Fibroblast of mammary gland (primary cell): ENCODE measurements around the gene TSC2.

Experiments used
- DNase-seq: peaks from one replicate; pipeline ENCODE4 v3.0.0-alpha.2; 2010; ENCODE audit warnings: low read depth
- H3K4me3 ChIP-seq: 2 replicates; pipeline ENCODE4 v1.5.1; 2011; ENCODE audit warnings: low read depth, mild to moderate bottlenecking, low read length, moderate library complexity; ENCODE audit not compliant: control insufficient read depth
- CTCF ChIP-seq: conservative IDR thresholded peaks from 2 replicates; pipeline ENCODE4 v1.5.1; 2011; ENCODE audit warnings: low read depth, low read length, inconsistent platforms; ENCODE audit not compliant: control insufficient read depth, insufficient read depth

The TSC2 gene

GRCh38 chr16:2054543-2055245 is 6.9 kb downstream of the TSC2 start:
- TF ChIP-seq CTCF: no peak
- no peak for DNase-seq
- H3K4me3 ChIP-seq: no peak overlapping the region

- peak; percentile 35 for DNase-seq
- no peak overlapping the region for H3K4me3 ChIP-seq
- peak; percentile 6 for TF ChIP-seq CTCF
These were observed 8.3 kb downstream of the TSC2 start for GRCh38 chr16:2056077-2056476.

- peak; percentile 14 for TF ChIP-seq CTCF
- H3K4me3 ChIP-seq: no peak overlapping the region
- DNase-seq: no peak
These were observed 9.1 kb downstream of the TSC2 start for GRCh38 chr16:2056681-2057407.

- no peak overlapping the region for H3K4me3 ChIP-seq
- no peak for TF ChIP-seq CTCF
These were observed 9.7 kb downstream of the TSC2 start for GRCh38 chr16:2057438-2057837.

GRCh38 chr16:2058420-2058819 is 10.6 kb downstream of the TSC2 start:
- DNase-seq: no peak
- H3K4me3 ChIP-seq: no peak overlapping the region
- TF ChIP-seq CTCF: no peak

More at GRCh38 chr16:2057438-2057837, 9.7 kb downstream of the TSC2 start:
- DNase-seq: no peak

- DNase-seq: no peak
- H3K4me3 ChIP-seq: no peak overlapping the region
- no peak for TF ChIP-seq CTCF
These were observed 11.1 kb downstream of the TSC2 start for GRCh38 chr16:2058872-2059271.
